ENCODE measurements around the gene CRYBG1.

GRCh38 chr6:106417572-106418147 is 57.1 kb downstream of the CRYBG1 start:
- TF ChIP-seq ELF4 (CRISPR knock-in tag; IDR thresholded peaks at IDR 0.05; ENCODE audit: low read depth) (no peak), CTCF (IDR thresholded peaks at IDR 0.05) (no peak), KAT7 (CRISPR knock-in tag; IDR thresholded peaks at IDR 0.05; ENCODE audit: borderline replicate concordance) (no peak)
- TF ChIP-seq, protein P1, sequence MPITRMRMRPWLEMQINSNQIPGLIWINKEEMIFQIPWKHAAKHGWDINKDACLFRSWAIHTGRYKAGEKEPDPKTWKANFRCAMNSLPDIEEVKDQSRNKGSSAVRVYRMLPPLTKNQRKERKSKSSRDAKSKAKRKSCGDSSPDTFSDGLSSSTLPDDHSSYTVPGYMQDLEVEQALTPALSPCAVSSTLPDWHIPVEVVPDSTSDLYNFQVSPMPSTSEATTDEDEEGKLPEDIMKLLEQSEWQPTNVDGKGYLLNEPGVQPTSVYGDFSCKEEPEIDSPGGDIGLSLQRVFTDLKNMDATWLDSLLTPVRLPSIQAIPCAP (CRISPR knock-in tag; IDR thresholded peaks at IDR 0.05): no peak

All from WTC11 (cell line).